Activated CD8-positive, alpha-beta T cell treated with anti-CD3 and anti-CD28 coated beads for 36 hours (primary cell): Measurements from ENCODE around the gene STAMBPL1. TPM values are rescaled to one million over a fixed set of nuclear protein-coding genes. Genes with fewer than 3 reads are reported as not detected.

ENCODE experiments used
- ATAC-seq: fragments of 200-7000 bp; cut with Tn5 transposase; one replicate; pipeline ENCODE4 v1.10.0; 2021; ENCODE audit warnings: mild to moderate bottlenecking, moderate library complexity
- CTCF ChIA-PET: fragments of 350-600 bp; sonication (Branson Sonifier 250); formaldehyde crosslinking; loops from one replicate; lab custom pipeline; 2021; ENCODE audit warnings: antibody characterized with exemption; lab: Charles Lee
- POLR2A ChIA-PET: fragments of 350-600 bp; sonication (Branson Sonifier 250); formaldehyde crosslinking; loops from one replicate; lab custom pipeline; 2021; ENCODE audit warnings: antibody characterized with exemption; lab: Charles Lee
- DNase-seq: peaks from one replicate; pipeline ENCODE4 v3.0.0-alpha.2; 2020
- H3K27ac Mint-ChIP-seq: one replicate; pipeline ENCODE4 v1.8.0; 2021; ENCODE audit warnings: mild to moderate bottlenecking, mixed read lengths
- H3K27me3 Mint-ChIP-seq: one replicate; pipeline ENCODE4 v1.8.0; 2021; ENCODE audit warnings: mixed read lengths
- H3K36me3 Mint-ChIP-seq: one replicate; pipeline ENCODE4 v1.8.0; 2021; ENCODE audit warnings: low read depth, mixed read lengths
- H3K4me1 Mint-ChIP-seq: one replicate; pipeline ENCODE4 v1.8.0; 2021; ENCODE audit warnings: low read depth, mixed read lengths
- H3K4me3 Mint-ChIP-seq: one replicate; pipeline ENCODE4 v1.8.0; 2021; ENCODE audit warnings: mild to moderate bottlenecking, moderate library complexity, mixed read lengths
- H3K9me3 Mint-ChIP-seq: one replicate; pipeline ENCODE4 v1.8.0; 2021; ENCODE audit warnings: mixed read lengths
- CTCF ChIP-seq: fragments of 200-600 bp; IDR thresholded peaks from one replicate; pipeline ENCODE4 v1.8.0; 2022; ENCODE audit warnings: antibody characterized with exemption, mild to moderate bottlenecking
- intact Hi-C: fragments of 100-400 bp; cut with micrococcal nuclease; formaldehyde crosslinking; loops from one replicate; pipeline ENCODE4 v1.10.0; 2022
- total RNA-seq, 2 experiments: library from RNA; stranded (reverse); gene quantifications; one replicate each; pipeline ENCODE4 v1.2.3, GENCODE V29; 2021

STAMBPL1 gene
- total RNA-seq, 2 experiments from 2014 or later = 71.1 to 76.5 TPM

DNA sequence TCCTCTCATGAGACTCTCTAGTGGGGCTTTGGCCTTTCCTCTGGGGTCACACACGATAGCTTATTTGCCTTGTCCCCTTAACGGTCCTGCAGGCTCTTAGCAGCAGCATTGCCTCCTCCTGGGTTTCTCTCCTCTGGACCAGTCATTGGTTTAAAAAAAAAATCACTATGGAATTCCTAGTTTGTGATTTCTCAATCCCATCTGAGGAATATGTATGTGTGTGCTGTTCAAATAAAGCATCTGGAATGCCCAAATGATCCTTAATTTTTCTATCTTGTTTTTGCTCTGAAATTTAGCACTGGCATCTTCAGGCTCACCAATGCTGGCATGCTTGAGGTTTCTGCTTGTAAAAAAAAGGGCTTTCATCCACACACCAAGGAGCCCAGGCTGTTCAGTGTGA lies 42.0 kb downstream of the STAMBPL1 start:
- Mint-ChIP-seq H3K4me1 (peaks cover 6% of the 10 kb centered on the region), H3K4me3 (no peak overlapping the region), H3K27ac (no peak overlapping the region), H3K27me3 (no peaks in the 10 kb centered on the region), H3K36me3 (peaks cover 65% of the 10 kb centered on the region), H3K9me3 (no peaks in the 10 kb centered on the region)
- ATAC-seq (no peak), DNase-seq (no peak)
- TF ChIP-seq CTCF = no peak
- POLR2A ChIA-PET = interaction anchor here (0.6 kb wide), 1 partner anchor 16 kb away, joined by 3 read pairs; no protein-coding TSS in a partner anchor
- intact Hi-C loops = no loop called here
- CTCF ChIA-PET = interaction anchor here (1.1 to 2.8 kb wide), 3 partner anchors 10 to 52 kb away, joined by 3 to 19 read pairs (median 10); no protein-coding TSS in a partner anchor

GRCh38 chr10:88923520-88923919 lies 43.5 kb downstream of the STAMBPL1 start:
- Mint-ChIP-seq H3K27me3 (no peaks in the 10 kb centered on the region), H3K9me3 (no peaks in the 10 kb centered on the region), H3K27ac (no peak overlapping the region), H3K36me3 (peaks cover 63% of the 10 kb centered on the region), H3K4me1 (peaks cover 3% of the 10 kb centered on the region), H3K4me3 (no peak overlapping the region)
- POLR2A ChIA-PET = no interaction called here
- ATAC-seq = no peak
- intact Hi-C loops = no loop called here
- CTCF ChIA-PET = interaction anchor here (0.7 to 12.5 kb wide), 8 partner anchors 10 to 294 kb away, joined by 3 to 432 read pairs (median 4); no protein-coding TSS in a partner anchor
- no peak for TF ChIP-seq CTCF
- no peak for DNase-seq

GRCh38 chr10:88926566-88927415 lies 46.7 kb downstream of the STAMBPL1 start:
- ATAC-seq (no peak), DNase-seq (no peak)
- no peak for TF ChIP-seq CTCF
- Mint-ChIP-seq H3K36me3 (peaks cover 54% of the 10 kb centered on the region), H3K4me3 (no peak overlapping the region), H3K27me3 (no peaks in the 10 kb centered on the region), H3K27ac (no peak overlapping the region), H3K9me3 (no peaks in the 10 kb centered on the region), H3K4me1 (peaks cover 6% of the 10 kb centered on the region)
- ChIA-PET POLR2A (no interaction called here), CTCF (interaction anchor here (0.6 to 12.5 kb wide), 2 partner anchors 12 to 90 kb away, joined by 4 to 432 read pairs; no protein-coding TSS in a partner anchor)
- intact Hi-C loops = no loop called here

GRCh38 chr10:88927416-88927690 lies 47.3 kb downstream of the STAMBPL1 start:
- POLR2A ChIA-PET = no interaction called here
- ATAC-seq = no peak
- H3K36me3 Mint-ChIP-seq = peaks cover 49% of the 10 kb centered on the region

More at GRCh38 chr10:88927416-88927690, 47.3 kb downstream of the STAMBPL1 start:
- H3K4me1 Mint-ChIP-seq = peaks cover 8% of the 10 kb centered on the region
- no peak overlapping the region for H3K27ac Mint-ChIP-seq
- no peak for TF ChIP-seq CTCF
- no peak overlapping the region for H3K4me3 Mint-ChIP-seq
- no peaks in the 10 kb centered on the region for H3K9me3 Mint-ChIP-seq
- H3K27me3 Mint-ChIP-seq = no peaks in the 10 kb centered on the region
- no peak for DNase-seq
- CTCF ChIA-PET = interaction anchor here (12.5 kb wide), 1 partner anchor 91 kb away, joined by 432 read pairs; no protein-coding TSS in a partner anchor
- intact Hi-C loops = no loop called here
